Measurements from ENCODE around the gene TMPRSS2. TPM values are rescaled to one million over a fixed set of nuclear protein-coding genes. Genes with fewer than 3 reads are reported as not detected.

TMPRSS2 gene
- total RNA-seq, 3 donors from 2014 or later, result 32.1 to 56.6 TPM; not detected in 1

DNA sequence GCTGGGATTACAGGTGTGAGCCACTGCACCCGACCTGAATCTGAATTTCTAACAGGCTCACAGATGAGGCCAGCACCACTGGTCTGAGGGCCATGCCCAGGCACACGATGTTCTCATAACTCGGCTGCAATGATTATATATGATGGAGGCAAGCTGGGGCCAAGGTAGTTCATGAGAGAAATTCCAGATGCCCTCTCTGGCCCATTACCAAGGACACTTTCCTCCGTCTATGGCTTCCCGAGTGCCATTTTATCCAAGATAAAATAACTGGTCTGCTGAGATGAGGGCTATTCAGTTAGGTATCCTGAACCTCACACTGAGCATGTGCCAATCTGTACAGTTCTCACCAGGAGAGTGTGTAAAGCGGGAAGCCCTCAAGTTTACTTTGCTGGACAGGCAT, 16.5 kb downstream of the TMPRSS2 start:
- TF ChIP-seq POLR2AphosphoS5 (IDR thresholded peaks at IDR 0.05), result no peak
- TF ChIP-seq, protein P1, sequence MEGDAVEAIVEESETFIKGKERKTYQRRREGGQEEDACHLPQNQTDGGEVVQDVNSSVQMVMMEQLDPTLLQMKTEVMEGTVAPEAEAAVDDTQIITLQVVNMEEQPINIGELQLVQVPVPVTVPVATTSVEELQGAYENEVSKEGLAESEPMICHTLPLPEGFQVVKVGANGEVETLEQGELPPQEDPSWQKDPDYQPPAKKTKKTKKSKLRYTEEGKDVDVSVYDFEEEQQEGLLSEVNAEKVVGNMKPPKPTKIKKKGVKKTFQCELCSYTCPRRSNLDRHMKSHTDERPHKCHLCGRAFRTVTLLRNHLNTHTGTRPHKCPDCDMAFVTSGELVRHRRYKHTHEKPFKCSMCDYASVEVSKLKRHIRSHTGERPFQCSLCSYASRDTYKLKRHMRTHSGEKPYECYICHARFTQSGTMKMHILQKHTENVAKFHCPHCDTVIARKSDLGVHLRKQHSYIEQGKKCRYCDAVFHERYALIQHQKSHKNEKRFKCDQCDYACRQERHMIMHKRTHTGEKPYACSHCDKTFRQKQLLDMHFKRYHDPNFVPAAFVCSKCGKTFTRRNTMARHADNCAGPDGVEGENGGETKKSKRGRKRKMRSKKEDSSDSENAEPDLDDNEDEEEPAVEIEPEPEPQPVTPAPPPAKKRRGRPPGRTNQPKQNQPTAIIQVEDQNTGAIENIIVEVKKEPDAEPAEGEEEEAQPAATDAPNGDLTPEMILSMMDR (IDR thresholded peaks at IDR 0.05), result no peak
- no peak for TF ChIP-seq POLR2A (IDR thresholded peaks at IDR 0.05)
- Histone ChIP-seq H3K27me3 (no peaks in the 10 kb centered on the region), H3K27ac (no peak overlapping the region), H3K36me3 (no peaks in the 10 kb centered on the region), H3K4me3 (no peak overlapping the region), H3K9me3 (no peaks in the 10 kb centered on the region), H3K4me1 (no peaks in the 10 kb centered on the region)
- intact Hi-C loops (cut with DNase I; ENCODE audit: low total_unique reads), result no loop called here
- DNase-seq (ENCODE audit: low spot score in 2 of 2), result no peak

DNA sequence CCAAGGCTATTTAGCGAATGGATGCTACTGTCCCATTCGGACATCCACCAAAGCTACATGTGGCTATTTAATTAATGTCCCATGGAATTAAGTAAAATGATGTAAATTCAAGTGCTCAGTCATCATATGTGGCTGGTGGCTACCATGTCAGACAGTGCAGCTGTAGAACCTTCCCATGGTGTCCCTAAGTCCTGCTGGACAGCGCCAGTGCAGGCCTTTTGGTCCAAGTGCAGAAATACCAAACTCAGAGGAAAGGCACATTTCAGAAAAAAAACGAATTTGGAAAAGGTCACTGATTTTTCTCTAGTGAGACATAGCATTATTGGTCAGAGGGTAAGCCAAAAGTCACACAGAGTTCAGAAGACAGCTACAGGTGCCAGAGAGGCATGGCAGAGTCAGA, 17.6 kb downstream of the TMPRSS2 start:
- intact Hi-C loops (cut with DNase I; ENCODE audit: low total_unique reads), result no loop called here
- H3K4me3 ChIP-seq, result no peak overlapping the region
- no peak overlapping the region for H3K27ac ChIP-seq

DNA sequence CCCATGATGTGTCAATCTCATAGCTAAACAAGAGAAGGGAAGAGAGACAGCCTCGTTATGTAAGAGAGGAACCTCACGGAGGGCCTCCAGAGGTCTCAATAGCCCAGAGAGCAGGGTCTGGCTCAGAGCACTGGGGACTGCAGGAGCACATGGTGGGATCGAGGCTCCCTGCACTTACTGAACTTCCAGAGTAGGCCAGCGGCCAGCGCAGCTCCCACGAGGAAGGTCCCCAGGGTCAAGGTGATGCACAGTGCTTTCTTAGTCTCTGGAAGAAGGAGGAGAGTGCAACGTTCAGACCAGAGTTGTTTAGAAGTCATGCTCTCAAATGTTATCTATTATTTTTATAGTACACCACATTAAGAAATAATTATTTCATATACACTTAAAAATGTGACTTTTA, 18.6 kb downstream of the TMPRSS2 start:
- Histone ChIP-seq H3K27ac (no peak overlapping the region), H3K27me3 (no peaks in the 10 kb centered on the region), H3K9me3 (no peaks in the 10 kb centered on the region), H3K36me3 (no peaks in the 10 kb centered on the region), H3K4me3 (no peak overlapping the region), H3K4me1 (no peaks in the 10 kb centered on the region)
- TF ChIP-seq, protein P1 (IDR thresholded peaks at IDR 0.05), result no peak
- TF ChIP-seq POLR2A (IDR thresholded peaks at IDR 0.05), result no peak
- no peak for TF ChIP-seq POLR2AphosphoS5 (IDR thresholded peaks at IDR 0.05)
- no peak for DNase-seq (ENCODE audit: low spot score in 2 of 2)
- intact Hi-C loops (cut with DNase I; ENCODE audit: low total_unique reads), result no loop called here

More for the DNA sequence above, 17.6 kb downstream of the TMPRSS2 start:
- Histone ChIP-seq H3K9me3 (no peaks in the 10 kb centered on the region), H3K27me3 (no peaks in the 10 kb centered on the region), H3K4me1 (no peaks in the 10 kb centered on the region), H3K36me3 (no peaks in the 10 kb centered on the region)
- DNase-seq (ENCODE audit: low spot score in 2 of 2), result no peak
- TF ChIP-seq POLR2AphosphoS5 (IDR thresholded peaks at IDR 0.05) (no peak), POLR2A (IDR thresholded peaks at IDR 0.05) (no peak)
- TF ChIP-seq, protein P1 (IDR thresholded peaks at IDR 0.05), result no peak

DNA sequence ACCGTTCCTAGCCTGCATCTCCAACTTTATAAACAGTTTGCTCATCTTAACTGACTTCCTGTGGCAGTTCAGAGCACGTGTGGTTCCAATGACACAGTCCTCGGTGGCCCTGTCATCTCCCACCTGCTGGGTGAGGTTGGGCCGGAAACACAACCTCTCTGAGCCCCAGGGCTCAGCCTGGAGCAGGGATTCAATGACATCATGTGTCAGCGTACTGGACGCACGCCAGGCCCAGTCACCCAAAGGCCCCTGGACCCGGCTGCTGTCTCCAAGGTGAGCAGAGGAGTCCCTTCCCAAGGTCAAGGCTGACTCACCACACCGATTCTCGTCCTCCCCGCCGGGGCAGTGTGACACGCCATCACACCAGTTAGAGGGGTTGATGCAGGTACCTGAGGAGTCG, 19.9 kb downstream of the TMPRSS2 start:
- Histone ChIP-seq H3K4me1 (no peaks in the 10 kb centered on the region), H3K9me3 (no peaks in the 10 kb centered on the region), H3K27me3 (no peaks in the 10 kb centered on the region), H3K36me3 (no peaks in the 10 kb centered on the region), H3K27ac (no peak overlapping the region), H3K4me3 (no peak overlapping the region)
- TF ChIP-seq POLR2A (IDR thresholded peaks at IDR 0.05) (no peak), POLR2AphosphoS5 (IDR thresholded peaks at IDR 0.05) (no peak)
- TF ChIP-seq, protein P1 (IDR thresholded peaks at IDR 0.05), result no peak
- DNase-seq (ENCODE audit: low spot score in 2 of 2), result no peak
- intact Hi-C loops (cut with DNase I; ENCODE audit: low total_unique reads), result no loop called here

DNA sequence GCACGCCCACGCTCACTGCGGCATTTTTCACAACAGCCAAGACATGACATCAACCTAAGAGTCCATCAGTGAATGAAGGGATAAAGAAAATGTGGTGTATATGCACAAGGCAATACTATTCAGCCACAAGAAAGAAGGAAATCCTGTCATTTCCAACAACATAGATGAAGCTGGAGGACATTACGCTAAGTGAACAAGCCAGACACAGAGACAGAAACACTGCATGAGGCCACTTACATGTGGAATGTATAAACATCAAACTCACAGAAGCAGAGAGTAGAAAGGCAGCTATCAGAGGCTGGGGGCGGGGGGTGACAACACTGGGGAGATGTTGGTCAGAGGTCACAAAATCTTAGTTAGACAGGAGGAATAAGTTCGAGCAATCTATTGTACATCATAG, 20.9 kb downstream of the TMPRSS2 start:
- intact Hi-C loops (cut with DNase I; ENCODE audit: low total_unique reads), result no loop called here
- no peak for DNase-seq (ENCODE audit: low spot score in 2 of 2)
- no peak overlapping the region for H3K4me3 ChIP-seq
- no peaks in the 10 kb centered on the region for H3K4me1 ChIP-seq
- H3K27me3 ChIP-seq, result no peaks in the 10 kb centered on the region
- no peak overlapping the region for H3K27ac ChIP-seq
- no peaks in the 10 kb centered on the region for H3K36me3 ChIP-seq
- TF ChIP-seq, protein P1 (IDR thresholded peaks at IDR 0.05), result no peak
- TF ChIP-seq POLR2AphosphoS5 (IDR thresholded peaks at IDR 0.05) (no peak), POLR2A (IDR thresholded peaks at IDR 0.05) (no peak)
- H3K9me3 ChIP-seq, result no peaks in the 10 kb centered on the region

All from breast epithelium (tissue), 4 donors.